PC-3 (cell line): ENCODE measurements around the gene LRCH1.

ENCODE experiments used
- CTCF ChIP-seq: fragments of 300-600 bp; sonication (generic); conservative IDR thresholded peaks from 2 replicates; pipeline ENCODE4 v1.5.1; 2017; ENCODE audit warnings: antibody characterized with exemption, low read depth, mild to moderate bottlenecking, low read length
- EZH2 ChIP-seq: fragments of 300-600 bp; sonication (generic); IDR thresholded peaks from one replicate; pipeline ENCODE4 v1.6.1; 2017; ENCODE audit warnings: antibody characterized with exemption, mild to moderate bottlenecking, low read length; ENCODE audit not compliant: unreplicated experiment
- EZH2phosphoT487 ChIP-seq: fragments of 300-600 bp; sonication (generic); IDR thresholded peaks from 2 replicates; pipeline ENCODE4 v1.6.1; 2018; ENCODE audit warnings: mild to moderate bottlenecking, antibody characterized with exemption, low read length, borderline replicate concordance

- TF ChIP-seq EZH2phosphoT487 (no peak), EZH2 (no peak), CTCF (no peak)
Measured at GRCh38 chr13:46761866-46762265, 208.9 kb downstream of the LRCH1 start.
